Left kidney (tissue), 8 donors: ENCODE measurements around the gene AZGP1. TPM values are rescaled to one million over a fixed set of nuclear protein-coding genes. Genes with fewer than 3 reads are reported as not detected.
"Not testable (repeated sequence)": the region's sequence is repeated elsewhere in the genome, so short reads cannot be mapped to it uniquely, and the experiment has no call there.

ENCODE experiments used
- DNase-seq: peaks from one replicate; pipeline ENCODE4 v3.0.0-alpha.2; 2013
- long read RNA-seq, 8 donors: transcript quantifications; one replicate each; lab custom pipeline, GENCODE V29; 2026
- polyA plus RNA-seq: library from polyadenylated mRNA; unstranded; fragments of 120-200 nt; gene quantifications from one replicate; pipeline ENCODE4 v1.2.1, GENCODE V29; 2013; ENCODE audit not compliant: insufficient read length

AZGP1 gene
- polyA plus RNA-seq, result 51.8 TPM
- long read RNA-seq, donor 1, transcript AZGP1-202 (3 exons, 2,027 nt), result minor isoform, 7 of 28 reads
- long read RNA-seq, donor 1, transcript AZGP1-201 (4 exons, 1,307 nt), result major isoform, 14 of 28 reads
- long read RNA-seq, donor 1, transcript AZGP1-204 (2 exons, 787 nt), result minor isoform, 5 of 28 reads
- long read RNA-seq, donor 1, partial matches to known transcripts, result 0 of 28 reads
- long read RNA-seq, donor 1, other reads (novel, unspliced or antisense), result 0 of 28 reads
- long read RNA-seq, donor 2, transcript AZGP1-202 (3 exons, 2,027 nt), result minor isoform, 6 of 27 reads
- long read RNA-seq, donor 2, transcript AZGP1-201 (4 exons, 1,307 nt), result major isoform, 16 of 27 reads
- long read RNA-seq, donor 2, partial matches to known transcripts, result 0 of 27 reads
- long read RNA-seq, donor 2, other reads (novel, unspliced or antisense), result 0 of 27 reads
- long read RNA-seq, donor 3, transcript AZGP1-201 (4 exons, 1,307 nt), result major isoform, 7 of 16 reads
- long read RNA-seq, donor 3, transcript AZGP1-204 (2 exons, 787 nt), result minor isoform, 6 of 16 reads
- long read RNA-seq, donor 3, partial matches to known transcripts, result 0 of 16 reads
- long read RNA-seq, donor 3, other reads (novel, unspliced or antisense), result 0 of 16 reads
- long read RNA-seq, donor 4, partial matches to known transcripts, result 0 of 8 reads
- long read RNA-seq, donor 4, other reads (novel, unspliced or antisense), result 0 of 8 reads
- long read RNA-seq, donor 5, transcript AZGP1-202 (3 exons, 2,027 nt), result minor isoform, 8 of 59 reads
- long read RNA-seq, donor 5, transcript AZGP1-201 (4 exons, 1,307 nt), result major isoform, 42 of 59 reads
- long read RNA-seq, donor 5, transcript AZGP1-204 (2 exons, 787 nt), result minor isoform, 7 of 59 reads
- long read RNA-seq, donor 5, partial matches to known transcripts, result 0 of 59 reads
- long read RNA-seq, donor 5, other reads (novel, unspliced or antisense), result 0 of 59 reads
- long read RNA-seq, donor 6, transcript AZGP1-201 (4 exons, 1,307 nt), result major isoform, 14 of 25 reads
- long read RNA-seq, donor 6, transcript AZGP1-204 (2 exons, 787 nt), result minor isoform, 6 of 25 reads
- long read RNA-seq, donor 6, transcript AZGP1-202 (3 exons, 2,027 nt), result minor isoform, 5 of 25 reads
- long read RNA-seq, donor 6, partial matches to known transcripts, result 0 of 25 reads
- long read RNA-seq, donor 6, other reads (novel, unspliced or antisense), result 0 of 25 reads
- long read RNA-seq, donor 7, transcript AZGP1-204 (2 exons, 787 nt), result minor isoform, 7 of 29 reads
- long read RNA-seq, donor 7, transcript AZGP1-202 (3 exons, 2,027 nt), result minor isoform, 7 of 29 reads
- long read RNA-seq, donor 7, transcript AZGP1-201 (4 exons, 1,307 nt), result major isoform, 15 of 29 reads
- long read RNA-seq, donor 7, partial matches to known transcripts, result 0 of 29 reads
- long read RNA-seq, donor 7, other reads (novel, unspliced or antisense), result 0 of 29 reads
- long read RNA-seq, donor 8, transcript AZGP1-201 (4 exons, 1,307 nt), result major isoform, 10 of 12 reads
- long read RNA-seq, donor 8, partial matches to known transcripts, result 0 of 12 reads
- long read RNA-seq, donor 8, other reads (novel, unspliced or antisense), result 0 of 12 reads

GRCh38 chr7:99975782-99976521 lies at the start of gene AZGP1:
AZGP1 (minus strand) TSS chr7:99976031; CDS start chr7:99976020, 11 bp downstream.
- no peak for DNase-seq

DNA sequence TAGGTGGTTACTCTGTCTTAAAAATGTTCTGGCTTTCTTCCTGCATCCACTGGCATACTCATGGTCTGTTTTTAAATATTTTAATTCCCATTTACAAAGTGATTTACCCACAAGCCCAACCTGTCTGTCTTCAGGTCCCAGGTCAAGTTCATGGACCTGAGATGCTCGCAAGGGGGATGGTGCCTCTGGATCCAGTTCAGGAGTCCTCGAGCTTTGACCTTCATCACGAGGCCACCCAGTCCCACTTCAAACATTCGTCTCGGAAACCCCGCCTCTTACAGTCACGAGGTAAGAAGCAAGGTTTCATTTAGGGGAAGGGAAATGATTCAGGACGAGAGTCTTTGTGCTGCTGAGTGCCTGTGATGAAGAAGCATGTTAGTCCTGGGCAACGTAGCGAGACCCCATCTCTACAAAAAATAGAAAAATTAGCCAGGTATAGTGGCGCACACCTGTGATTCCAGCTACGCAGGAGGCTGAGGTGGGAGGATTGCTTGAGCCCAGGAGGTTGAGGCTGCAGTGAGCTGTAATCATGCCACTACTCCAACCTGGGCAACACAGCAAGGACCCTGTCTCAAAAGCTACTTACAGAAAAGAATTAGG lies 48.3 kb upstream of the AZGP1 start:
- no peak for DNase-seq

GRCh38 chr7:100023526-100023925 lies 47.7 kb upstream of the AZGP1 start:
- DNase-seq, result no peak

GRCh38 chr7:100022621-100023020 lies 46.8 kb upstream of the AZGP1 start:
- no peak for DNase-seq

- no peak for DNase-seq
Observed at GRCh38 chr7:100021297-100021696, 45.5 kb upstream of the AZGP1 start.

DNA sequence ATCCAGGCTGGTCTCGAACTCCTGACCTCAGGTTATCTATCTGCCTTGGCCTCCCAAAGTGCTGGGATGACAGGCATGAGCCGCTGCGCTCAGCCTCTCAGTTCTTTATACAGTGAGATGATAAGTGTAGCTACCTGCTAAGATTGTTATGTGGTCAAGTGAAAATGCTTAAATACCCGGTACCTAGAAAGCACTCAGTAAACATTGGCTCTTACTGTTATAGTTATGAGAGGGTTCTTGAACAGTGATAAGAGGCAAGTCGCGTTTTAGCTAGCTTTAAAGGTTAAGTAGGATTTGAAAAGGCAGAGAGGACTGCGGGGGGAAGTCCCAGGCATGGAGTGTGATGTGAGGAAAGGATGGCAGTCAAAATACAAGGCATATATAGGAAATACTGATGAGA lies 44.1 kb upstream of the AZGP1 start:
- DNase-seq, result no peak

GRCh38 chr7:100017875-100018274 lies 42.0 kb upstream of the AZGP1 start:
- DNase-seq, result no peak

DNA sequence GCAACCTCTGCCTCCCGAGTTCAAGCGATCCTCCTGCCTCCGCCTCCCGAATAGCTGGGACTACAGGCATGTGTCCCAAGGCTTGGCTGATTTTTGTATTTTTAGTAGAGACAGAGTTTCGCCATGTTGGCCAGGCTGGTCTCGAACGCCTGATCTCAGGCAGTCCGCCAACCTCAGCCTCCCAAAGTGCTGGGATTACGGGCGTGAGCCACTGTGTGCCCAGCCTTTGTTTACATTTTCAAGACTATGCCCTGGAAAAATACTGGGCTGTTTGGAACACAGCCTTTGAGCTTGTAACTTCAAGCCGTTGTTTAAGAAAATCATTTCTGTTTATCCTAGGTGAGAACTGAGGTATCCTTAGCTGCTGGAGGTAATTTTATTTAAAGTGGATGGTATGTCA lies 41.5 kb upstream of the AZGP1 start:
- no peak for DNase-seq

DNA sequence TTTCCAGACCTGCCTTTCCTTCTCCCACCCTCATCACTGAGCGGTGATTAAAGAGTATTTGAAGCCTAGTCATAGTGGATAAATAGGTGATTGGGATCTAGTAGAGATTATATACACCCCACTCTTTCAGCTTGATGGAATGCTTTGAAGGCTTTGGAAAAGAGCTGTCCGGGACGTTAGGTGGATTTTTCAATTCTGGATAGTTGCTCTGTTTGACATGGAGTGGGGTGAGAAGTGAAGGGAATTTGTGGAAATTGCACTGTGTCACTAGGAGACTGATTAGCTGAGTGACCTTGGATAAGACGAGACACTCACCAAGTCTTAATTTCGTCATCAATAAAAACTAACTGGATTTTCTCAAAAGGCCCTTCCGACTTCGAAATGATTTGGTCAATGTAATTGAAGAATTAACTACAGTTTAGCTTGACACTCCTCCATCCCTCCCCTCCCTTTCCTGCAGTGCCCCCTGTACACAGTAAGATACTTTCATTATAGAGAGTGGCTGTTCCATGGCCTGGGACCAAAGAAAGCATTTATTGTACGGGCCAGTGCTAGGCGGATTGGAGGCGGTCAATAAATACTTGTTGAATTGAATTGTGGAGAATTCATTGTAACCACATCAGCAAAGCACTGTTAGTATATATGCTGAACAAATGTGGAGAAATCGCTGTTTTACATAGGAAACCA lies 40.5 kb upstream of the AZGP1 start:
- peak; percentile 10 for DNase-seq

DNA sequence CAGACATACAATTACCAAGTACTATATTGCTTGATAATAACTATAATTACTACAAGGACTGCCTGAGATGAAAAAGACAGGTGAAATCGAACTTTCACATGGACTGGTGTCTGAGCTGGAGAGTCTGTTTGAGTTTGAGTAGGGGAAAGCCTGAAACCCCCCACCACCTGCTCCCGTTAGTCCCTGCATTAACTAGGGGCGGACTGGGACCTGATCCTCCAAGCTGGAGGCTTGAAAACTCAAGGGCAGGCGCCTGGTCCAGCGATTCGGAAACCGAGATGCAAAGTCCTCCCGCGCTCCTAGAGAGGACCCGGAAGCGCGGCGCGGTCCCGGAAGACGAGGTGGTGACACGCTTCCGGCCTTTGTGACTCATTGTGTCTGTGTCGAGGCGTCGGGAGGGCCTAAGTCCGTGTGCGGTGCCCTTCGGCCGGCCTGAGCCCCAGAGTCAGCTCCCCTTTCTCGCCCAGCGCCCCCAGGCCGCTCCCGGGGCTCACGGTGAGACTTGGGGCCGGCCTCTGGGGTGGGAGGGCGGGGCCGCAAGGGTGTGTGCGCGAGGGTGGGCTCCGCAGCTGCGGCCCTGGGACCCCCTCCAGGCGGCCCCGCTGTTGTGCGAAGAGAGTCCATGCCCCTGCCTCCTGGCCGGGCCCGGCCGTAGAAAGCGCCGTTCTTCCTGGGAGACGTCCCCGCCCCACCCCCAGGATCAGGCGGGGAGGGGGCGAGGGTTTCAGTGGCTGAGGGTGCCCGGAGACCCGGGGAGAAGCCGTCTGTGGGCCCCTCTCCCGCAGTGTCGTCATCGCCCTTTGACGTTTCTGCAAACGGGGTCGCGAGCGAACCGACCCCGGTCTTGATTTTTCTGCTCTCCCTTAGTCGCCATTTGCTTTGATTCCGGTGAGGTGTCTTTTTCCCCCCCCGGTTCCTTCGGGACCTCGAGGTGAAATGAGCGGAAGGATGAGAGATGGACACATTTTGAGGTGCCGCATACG lies 39.7 kb upstream of the AZGP1 start, which contains the start of gene ZKSCAN1:
Gene ZKSCAN1 (plus strand): TSS at position 365 of the 983 bp plus-strand sequence. CDS start 7,911 bp downstream, outside the sequence.
- peak; percentile 90 for DNase-seq

GRCh38 chr7:100013328-100013676 lies 37.5 kb upstream of the AZGP1 start:
- DNase-seq, result no peak

GRCh38 chr7:100012385-100013327 lies 36.8 kb upstream of the AZGP1 start:
- not testable (repeated sequence) for DNase-seq

DNA sequence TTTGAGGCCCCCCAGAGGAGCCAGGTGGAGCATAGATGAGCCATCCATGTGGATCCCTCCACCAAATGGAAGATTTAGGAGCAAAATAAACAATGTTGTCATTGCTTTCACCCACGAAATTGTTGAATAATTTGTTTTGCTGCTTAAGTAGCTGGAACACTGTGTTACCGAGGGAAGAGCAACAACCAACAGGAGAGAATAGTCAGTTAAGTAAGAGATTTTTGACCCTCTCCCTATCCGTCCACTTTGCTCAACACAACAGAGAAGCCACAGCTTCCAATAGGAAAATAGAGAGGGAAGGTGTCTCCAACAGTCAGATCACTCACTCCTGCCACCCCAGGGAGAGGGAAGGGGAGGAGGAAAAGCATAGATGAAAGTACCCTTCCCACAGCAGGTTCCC lies 35.7 kb upstream of the AZGP1 start:
- no peak for DNase-seq

- no peak for DNase-seq
Observed at GRCh38 chr7:100010901-100011300, 35.1 kb upstream of the AZGP1 start.

GRCh38 chr7:100009952-100010351 lies 34.1 kb upstream of the AZGP1 start:
- not testable (repeated sequence) for DNase-seq

GRCh38 chr7:100008525-100008924 lies 32.7 kb upstream of the AZGP1 start:
- DNase-seq, result no peak

DNA sequence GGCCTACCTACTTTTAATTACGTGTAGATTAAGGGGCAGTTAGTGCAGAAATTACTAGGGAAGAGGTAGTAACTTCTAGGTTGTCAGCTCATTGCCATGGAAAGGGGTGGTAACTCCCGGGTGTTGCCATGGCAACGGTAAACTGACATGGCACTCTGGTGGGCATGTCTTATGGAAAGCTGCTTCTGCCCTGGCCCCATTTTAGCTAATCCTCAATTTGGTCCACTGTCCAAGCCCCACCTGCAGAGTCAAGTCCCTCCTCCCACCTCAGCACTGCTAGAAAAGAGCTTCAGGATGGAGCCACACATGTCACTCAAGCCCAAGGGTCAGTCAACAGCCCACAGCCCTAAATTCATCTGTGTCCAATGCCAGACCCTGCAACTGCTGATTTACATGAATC lies 32.1 kb upstream of the AZGP1 start:
- DNase-seq, result no peak
